C4-2B (cell line): ENCODE data around the gene MED12L.

Source experiments
- CTCF ChIP-seq: fragments of 450-650 bp; conservative IDR thresholded peaks from 2 replicates; pipeline ENCODE4 v1.5.1; 2017; ENCODE audit warnings: mild to moderate bottlenecking
- ZFX ChIP-seq: fragments of 450-650 bp; IDR thresholded peaks from 2 replicates; pipeline ENCODE4 v1.6.1; 2017

- TF ChIP-seq CTCF (peak; percentile 87), ZFX (no peak)
These were observed 197.5 kb downstream of the MED12L start for GRCh38 chr3:151282921-151283320.
